Hematopoietic multipotent progenitor cell treated with erythropoietin and hydrocortisone succinate and interleukin-3 and kit ligand, for 17 days (in vitro differentiated cells): ENCODE results near the gene IL17D.
"Not testable (repeated sequence)": the region's sequence is repeated elsewhere in the genome, so short reads cannot be mapped to it uniquely, and the experiment has no call there.

Experiments
- DNase-seq: peaks from one replicate; pipeline ENCODE4 v3.0.0-alpha.2; 2015; ENCODE audit warnings: low spot score

Gene IL17D

DNA sequence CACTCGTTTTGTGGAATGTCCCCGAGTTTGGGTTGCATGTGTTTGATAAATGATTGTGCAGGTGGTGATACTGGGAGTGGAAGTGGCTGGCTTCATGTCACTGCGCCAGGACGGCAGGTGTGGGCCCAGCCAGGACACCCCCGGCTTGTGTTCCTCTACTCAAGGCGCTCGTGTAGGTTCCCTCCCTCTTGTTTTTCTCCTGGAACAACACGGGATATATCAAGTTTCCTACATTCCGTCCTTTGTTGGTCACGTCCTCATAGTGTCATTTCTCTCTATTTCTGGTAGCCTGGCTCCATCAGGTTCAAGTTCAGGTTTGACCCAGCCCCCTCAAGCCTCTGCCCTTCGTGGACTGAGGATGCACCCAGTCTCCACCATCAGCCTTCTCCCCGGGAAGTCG, 16.3 kb downstream of the IL17D start:
- DNase-seq: no peak

DNA sequence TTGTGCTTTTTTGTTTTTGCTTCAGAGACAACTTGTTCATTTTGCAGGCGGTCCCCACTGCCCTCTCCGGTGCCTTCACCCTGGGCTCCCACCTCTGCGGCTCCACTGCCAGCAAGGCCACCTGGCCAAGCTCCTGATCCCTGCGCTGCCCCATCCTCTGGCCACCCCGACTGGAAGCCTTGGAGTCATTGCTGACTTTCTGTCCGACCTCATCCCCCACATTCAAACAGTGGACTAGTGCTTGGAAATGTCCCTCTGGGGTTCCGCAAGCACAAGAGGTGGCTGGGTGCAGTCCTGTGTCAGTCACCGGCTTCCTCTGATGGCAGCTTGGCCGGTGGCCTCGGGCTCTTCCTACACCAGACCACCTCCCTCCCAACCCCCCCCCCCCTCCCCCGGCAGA, 17.0 kb downstream of the IL17D start:
- DNase-seq: no peak

DNA sequence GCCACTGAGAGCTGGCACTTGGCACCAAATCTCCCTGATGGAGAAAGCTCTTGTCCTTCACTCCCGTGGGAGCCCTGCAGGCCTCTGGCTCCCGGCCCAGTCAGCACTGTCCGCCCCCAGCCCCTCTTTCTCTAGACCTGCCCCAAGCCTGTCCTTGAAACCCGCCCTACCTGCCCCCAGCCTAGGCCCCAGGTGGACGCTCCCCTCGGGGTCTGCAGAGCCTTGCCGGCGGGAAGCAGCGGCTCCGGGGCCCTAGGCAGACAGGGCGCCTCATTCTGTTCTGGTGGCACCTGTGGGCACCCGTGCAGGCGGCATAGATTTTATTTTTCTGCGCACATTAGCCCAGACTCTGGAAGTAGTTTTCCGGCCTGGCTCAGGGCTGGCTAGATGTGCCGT, 17.6 kb downstream of the IL17D start:
- no peak for DNase-seq

DNA sequence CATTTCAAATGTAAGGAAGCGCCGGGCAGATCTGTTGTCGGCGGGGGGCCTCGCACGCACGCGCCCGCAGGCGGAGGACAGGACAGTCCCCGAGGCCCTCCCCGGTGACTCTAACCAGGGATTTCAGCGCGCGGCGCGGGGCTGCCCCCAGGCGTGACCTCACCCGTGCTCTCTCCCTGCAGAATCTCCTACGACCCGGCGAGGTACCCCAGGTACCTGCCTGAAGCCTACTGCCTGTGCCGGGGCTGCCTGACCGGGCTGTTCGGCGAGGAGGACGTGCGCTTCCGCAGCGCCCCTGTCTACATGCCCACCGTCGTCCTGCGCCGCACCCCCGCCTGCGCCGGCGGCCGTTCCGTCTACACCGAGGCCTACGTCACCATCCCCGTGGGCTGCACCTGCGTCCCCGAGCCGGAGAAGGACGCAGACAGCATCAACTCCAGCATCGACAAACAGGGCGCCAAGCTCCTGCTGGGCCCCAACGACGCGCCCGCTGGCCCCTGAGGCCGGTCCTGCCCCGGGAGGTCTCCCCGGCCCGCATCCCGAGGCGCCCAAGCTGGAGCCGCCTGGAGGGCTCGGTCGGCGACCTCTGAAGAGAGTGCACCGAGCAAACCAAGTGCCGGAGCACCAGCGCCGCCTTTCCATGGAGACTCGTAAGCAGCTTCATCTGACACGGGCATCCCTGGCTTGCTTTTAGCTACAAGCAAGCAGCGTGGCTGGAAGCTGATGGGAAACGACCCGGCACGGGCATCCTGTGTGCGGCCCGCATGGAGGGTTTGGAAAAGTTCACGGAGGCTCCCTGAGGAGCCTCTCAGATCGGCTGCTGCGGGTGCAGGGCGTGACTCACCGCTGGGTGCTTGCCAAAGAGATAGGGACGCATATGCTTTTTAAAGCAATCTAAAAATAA, 18.2 kb downstream of the IL17D start:
- DNase-seq: peak; percentile 70

DNA sequence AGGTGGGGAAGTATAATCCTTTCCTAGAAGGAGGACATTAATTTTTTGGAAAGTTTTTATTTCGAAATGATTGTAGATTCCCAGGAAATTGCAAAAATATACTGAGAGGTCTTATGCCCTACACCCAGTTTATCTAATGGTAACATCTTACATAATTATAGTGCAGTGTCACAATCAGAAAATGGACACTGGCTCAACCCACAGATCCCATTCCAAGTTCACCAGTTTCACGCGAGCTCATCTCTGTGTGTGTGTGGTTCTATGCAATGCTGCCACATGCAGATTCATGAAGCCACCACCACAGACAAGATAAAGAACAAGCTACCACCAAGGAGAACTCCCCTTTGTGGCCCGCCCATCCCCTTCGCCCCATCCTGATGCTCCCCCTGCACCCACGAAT, 24.4 kb downstream of the IL17D start:
- DNase-seq: no peak

DNA sequence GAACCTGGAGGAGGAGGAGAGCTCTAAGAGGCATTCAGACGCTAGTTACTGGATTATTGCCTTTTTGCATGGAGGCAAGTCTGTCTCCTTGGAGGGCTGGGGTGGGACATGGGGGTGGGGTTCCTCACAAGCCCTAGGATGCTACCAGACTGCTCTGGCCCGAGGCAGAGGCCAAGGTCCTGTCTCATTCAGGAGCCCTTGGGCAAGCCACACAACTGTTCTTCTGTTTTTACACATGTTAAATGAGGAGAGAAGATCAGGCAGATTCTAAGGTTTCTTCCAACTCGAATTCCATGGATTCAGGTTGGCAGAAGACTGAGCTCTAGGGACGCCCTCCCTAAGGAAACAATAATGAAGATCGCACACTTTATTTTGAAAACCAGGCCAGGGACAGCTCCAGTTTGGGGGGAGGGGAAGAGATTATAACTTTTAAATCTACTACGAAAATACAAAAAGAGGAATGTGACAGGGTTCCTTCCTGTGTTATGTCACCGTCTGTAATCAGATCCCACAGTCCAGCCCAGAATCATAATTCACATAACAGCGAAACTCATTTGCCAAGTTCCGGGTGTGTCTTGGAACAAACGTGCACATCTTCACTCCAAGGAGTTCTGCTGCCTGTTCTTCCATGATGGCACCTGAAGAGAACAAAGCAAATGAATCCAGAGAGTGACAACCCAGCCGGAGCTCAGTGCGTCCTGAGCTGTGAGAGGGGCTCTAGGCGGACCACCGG, 25.2 kb downstream of the IL17D start:
- no peak for DNase-seq

DNA sequence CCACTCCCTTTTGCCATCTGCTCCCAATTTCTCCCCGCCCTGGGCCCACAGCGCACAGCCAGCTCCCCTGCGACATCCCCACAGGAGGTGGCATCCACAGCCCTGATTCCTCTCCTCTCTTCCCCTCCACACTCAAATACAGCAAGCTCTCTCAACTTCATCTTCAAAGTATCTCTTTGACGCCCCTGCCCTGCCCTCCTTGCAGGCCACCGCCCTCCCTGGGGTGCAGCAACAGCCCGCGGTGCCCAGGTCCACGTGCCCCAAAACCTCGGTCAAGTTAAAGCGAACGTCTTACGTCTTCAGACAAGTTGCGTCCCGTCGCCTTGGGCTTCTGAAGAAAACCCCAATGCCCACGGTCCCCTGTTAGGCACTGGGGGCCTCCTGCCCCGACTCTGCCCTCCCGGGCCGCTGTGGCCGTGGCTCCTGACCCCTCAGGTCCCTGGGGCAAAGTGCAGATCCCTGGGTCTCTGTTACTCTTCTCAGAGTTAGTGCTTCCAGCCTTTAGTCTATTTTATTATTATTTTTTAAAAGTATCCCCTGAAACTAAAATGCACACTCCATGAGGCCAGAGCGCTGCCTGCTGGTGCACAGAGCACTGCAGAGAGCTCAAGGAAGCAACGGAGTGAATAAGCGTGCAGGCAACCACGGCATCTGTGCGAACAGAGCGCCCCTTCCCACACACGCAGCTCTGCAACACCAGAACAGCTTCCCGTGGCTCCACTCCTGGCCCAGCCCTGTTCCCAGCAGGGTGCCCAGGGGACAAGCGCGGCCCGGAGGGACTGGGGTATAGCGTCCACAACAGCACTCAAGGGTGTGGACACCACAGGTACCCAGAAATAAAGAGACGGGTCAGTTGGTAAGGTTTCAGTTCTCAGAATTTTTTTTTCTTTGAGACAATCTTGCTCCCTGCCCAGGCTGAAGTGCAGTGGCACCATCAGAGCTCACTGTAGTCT, 26.4 kb downstream of the IL17D start:
- DNase-seq: no peak

DNA sequence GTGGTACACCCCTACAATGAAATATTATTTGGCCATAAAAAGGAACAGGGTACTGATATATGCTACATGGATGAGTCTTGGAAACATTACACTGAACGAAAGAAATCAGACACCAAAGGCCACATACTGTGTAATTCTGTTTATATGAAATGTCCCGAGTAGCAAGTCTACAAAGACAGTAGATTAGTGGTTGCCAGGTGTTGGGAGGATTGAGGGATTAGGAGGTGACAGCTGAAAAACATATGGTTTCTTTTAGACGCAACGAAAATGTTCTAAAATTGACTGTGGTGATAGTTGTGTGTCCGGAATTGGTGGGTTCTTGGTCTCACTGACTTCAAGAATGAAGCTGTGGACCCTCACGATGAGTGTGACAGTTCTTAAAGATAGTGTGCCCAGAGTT, 35.1 kb downstream of the IL17D start:
- no peak for DNase-seq

DNA sequence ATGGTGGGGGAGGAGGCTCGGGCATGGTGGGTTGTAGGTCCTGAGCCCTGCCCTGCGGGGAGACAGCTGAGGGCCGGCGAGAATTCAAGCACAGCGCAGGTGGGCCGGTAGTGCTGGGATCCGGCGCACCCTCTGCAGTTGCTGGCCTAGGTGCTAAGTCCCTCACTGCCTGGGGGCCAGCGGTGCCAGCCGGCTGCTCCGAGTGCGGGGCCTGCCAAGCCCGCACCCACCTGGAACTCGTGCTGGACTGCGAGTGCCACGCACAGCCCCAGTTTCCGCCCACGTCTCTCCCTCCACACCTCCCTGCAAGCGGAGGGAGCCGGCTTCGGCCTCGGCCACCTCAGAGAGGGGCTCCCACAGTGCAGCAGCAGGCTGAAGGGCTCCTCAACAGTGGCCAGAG, 36.5 kb downstream of the IL17D start:
- no peak for DNase-seq

DNA sequence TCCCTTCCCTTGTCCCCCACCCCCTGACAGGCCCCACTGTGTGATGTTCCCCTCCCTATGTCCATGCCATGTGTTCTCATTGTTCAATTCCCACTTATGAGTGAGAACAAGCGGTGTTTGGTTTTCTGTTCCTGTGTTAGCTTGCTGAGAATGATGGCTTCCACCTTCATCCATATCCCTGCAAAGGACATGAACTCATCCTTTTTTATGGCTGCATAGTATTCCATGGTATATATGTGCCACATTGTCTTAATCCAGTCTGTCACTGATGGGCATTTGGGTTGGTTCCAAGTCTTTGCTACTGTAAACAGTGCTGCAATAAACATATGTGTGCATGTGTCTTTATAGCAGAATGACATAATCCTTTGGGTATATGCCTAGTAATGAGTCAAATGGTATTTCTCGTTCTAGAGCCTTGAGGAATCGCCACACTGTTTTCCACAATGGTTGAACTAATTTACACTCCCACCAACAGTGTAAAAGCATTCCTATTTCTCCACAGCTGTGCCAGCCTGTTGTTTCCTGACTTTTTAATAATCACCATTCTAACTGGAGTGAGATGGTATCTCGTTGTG, 40.4 kb downstream of the IL17D start:
- not testable (repeated sequence) for DNase-seq

DNA sequence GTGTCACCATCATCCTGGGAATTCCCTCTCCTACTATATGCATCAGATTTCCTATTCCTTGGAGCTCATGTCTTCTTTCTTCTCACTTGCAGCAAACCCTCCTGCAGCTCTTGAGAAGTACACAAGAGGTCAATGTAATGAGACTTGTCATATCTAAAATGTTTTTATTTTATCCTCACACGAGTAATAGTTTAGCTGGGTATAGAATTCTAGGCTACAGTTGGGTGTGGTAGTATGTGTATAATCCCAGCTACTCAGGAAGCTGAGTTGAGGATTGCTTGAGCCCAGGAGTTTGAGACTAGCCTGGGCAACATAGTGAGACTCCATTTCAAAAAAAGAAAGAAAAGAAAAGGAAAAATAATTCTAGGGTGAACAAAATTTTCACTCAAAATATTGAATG, 45.9 kb downstream of the IL17D start:
- DNase-seq: no peak

DNA sequence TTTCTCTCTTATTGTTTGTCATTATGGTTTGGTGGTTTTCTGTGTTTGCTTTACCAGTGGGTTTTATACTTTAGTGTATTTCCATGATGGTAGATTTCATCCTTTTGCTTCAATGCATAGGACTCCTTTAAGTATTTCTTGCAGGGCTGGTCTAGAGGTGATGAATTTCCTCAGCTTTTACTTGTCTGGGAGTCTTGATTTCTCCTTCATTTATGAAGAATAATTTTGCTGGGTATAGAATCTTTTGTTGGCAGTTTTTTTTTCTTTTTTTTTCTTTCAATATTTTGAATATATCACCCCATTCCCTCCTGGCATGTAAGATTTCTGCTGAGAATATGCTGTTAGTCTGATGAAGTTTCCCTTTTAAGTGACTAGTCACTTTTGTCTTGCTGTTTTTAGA, 50.5 kb downstream of the IL17D start:
- DNase-seq: no peak

DNA sequence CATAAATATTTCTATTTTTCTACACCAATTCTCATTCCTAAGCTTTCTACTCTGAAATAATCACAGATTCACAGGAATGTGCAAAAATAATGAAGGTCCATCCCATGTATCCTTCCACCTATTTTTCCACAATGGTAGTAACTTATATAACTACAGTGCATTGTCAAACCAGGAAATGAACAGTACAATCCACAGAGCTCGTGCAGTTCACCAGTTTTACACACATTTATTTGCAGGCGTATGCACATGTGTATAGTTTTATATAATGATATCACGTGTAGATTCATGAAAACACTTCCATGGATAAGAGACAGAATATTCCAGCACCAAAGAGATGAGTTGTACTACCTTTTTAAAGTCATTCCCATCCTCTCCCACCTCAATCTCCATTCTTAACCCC, 57.4 kb downstream of the IL17D start:
- DNase-seq: no peak

DNA sequence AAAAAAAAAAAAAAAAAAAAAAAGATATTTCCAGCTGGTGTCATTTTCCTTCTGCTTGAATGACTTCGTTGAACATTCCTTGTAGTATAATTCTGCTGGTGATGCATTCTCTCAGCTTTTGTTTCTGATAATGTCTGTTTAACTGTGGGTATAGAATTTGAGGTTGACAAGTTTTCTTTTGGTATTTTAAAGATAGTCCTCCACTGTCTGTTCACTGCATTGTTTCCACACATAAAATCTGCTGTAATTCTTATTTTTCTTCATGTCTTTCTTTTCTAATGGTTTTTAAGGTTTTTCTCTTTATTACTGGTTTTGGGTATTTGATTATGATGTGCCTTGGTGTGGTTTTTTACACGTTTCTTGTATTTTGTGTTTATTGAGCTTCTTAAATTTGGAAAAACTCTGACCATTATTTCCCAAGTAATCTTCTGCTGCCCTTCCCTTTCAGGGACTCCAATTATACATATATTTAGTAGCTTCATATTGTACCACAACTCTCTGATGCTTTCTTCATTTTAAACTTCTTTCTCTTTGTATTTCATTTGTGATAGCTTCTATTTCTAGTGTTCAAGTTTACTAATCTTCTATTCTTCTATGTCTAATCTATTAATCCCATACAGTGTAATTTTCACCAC, 63.9 kb downstream of the IL17D start:
- DNase-seq: no peak

DNA sequence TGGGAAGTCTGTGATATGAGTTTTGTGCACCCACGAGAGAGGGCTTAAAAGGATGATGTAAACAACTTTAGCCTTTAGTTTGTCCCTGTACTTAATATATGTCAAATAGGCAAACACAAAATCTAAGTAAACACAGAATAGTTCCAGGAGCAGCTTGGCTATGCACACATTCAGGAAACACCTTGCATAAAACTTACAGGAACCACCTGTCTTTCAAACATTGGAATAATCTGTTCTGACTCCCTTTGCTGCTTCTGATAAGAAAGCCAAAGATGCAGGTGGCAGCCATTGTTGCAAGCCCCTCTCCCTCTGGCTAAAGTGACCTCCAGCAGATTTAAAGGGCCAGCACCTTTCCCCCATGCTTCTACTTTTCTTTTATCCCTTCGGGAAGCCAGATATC, 65.6 kb downstream of the IL17D start:
- no peak for DNase-seq

DNA sequence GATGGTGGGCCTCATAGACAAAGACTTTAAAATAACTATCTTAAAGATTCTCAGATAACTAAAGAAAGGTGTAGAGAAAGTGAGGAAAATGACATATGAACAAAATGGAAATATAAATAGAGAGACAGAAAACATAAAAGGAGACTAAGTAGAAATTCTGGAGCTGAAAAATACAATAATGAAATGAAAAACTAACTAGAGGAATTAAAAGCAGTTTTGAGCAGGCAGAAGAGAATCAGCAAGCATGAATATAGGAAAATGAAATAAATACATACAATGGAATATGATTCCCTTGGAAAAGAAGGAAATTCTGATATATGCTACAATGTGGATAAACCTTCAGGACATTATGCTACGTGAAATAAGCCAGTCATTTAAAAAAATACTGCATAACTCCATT, 66.3 kb downstream of the IL17D start:
- DNase-seq: no peak
